ENCODE measurements around the gene CLDN8.

Gene CLDN8

DNA sequence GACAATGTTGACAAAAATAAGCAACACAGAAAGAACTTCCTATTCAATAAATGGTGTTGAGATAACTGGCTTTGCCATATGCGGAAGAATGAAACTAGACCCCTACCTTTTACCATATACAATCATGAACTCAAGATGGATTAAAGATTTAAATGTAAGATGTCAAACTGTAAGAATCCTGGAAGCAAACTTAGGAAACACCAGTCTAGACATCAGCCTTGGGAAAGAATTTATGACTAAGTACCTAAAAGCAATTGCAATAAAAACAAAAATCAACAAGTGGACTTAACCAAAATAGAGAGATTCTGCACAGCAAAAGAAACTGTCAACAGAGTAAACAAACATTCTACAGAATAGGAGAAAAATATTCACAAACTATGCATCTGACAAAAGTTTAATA lies 16.1 kb upstream of the CLDN8 start:
- TF ChIP-seq, protein P1, sequence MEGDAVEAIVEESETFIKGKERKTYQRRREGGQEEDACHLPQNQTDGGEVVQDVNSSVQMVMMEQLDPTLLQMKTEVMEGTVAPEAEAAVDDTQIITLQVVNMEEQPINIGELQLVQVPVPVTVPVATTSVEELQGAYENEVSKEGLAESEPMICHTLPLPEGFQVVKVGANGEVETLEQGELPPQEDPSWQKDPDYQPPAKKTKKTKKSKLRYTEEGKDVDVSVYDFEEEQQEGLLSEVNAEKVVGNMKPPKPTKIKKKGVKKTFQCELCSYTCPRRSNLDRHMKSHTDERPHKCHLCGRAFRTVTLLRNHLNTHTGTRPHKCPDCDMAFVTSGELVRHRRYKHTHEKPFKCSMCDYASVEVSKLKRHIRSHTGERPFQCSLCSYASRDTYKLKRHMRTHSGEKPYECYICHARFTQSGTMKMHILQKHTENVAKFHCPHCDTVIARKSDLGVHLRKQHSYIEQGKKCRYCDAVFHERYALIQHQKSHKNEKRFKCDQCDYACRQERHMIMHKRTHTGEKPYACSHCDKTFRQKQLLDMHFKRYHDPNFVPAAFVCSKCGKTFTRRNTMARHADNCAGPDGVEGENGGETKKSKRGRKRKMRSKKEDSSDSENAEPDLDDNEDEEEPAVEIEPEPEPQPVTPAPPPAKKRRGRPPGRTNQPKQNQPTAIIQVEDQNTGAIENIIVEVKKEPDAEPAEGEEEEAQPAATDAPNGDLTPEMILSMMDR (IDR thresholded peaks at IDR 0.05; ENCODE audit: low read depth, low read length) = no peak

DNA sequence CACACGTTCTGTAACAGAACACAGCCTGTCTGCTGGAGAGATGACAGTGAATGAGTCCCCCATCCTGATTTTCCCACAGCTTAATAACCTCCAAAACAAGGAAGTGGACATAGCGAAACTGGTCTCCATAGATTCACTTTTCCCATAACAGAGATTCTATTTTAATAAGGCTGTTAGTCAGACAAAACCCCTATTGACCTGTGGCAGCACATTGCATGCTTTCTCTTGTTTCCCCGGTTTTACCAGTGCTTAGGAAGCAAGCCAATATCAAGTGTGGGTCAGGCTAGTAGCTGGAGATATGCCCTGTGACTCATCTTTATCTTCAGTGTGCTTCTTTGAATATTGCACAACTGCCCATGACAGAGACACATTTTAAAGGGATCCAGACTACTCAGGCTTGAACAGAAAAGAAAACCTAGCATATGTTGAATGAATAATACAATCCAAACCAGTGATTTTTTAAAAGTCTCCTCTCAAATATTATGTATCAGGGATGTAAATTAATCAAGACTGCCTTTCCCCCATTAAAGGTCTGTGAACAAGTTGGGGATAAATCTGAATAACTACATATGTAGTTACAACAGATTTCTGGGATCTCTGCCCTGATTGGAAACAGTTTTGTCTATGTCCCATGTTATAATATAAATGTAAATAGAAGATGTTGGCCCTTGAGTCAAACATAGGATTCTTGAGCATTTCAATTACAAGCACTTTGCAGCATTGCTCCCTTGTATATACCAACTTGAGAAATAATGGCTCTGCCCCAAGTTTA lies 11.9 kb upstream of the CLDN8 start:
- no peak overlapping the region for H3K4me3 ChIP-seq (ENCODE audit: low read depth, low read length)

More for the DNA sequence above, 16.1 kb upstream of the CLDN8 start:
- H3K4me3 ChIP-seq (ENCODE audit: low read depth, low read length) = no peak overlapping the region

DNA sequence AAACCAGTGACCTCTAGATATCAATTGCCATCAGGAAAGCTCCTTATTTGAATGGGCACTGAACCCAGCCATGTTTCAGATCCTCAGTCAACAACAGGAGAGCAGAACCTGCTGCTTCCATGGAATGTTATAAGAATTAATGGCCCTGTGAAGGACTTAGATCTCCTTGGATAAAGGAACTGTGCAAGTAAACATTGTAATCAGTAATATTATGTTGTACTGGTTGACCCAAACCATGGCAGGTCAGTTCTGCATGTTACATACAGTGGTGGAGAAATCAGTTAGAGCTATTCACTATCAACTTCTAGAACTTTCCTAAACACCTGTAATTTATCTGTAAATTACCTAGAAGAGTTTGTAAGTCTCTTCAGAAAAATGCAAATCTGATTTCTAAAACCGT lies 11.2 kb upstream of the CLDN8 start:
- TF ChIP-seq, protein P1 (IDR thresholded peaks at IDR 0.05; ENCODE audit: low read depth, low read length) = no peak
- no peak overlapping the region for H3K4me3 ChIP-seq (ENCODE audit: low read depth, low read length)

More for the DNA sequence above, 11.9 kb upstream of the CLDN8 start:
- TF ChIP-seq, protein P1 (IDR thresholded peaks at IDR 0.05; ENCODE audit: low read depth, low read length) = no peak

DNA sequence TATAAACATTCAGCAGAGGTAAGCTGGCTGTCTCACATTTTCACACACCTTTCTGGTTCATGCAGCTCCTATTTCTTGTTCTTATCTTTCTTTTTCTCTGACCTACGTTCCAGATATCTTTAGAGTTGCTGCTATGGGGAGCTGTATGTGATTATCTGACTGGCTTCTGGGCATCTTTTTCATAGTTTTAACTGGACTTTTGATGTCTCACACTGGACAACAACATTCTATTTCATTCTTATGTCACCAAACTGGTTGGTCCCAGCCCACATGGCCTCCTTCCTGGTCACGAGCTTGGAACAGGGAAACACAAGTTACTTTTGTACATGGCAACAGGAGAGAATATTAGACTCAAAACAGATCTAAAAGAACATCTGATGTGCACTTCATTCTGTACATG lies 7.7 kb upstream of the CLDN8 start:
- TF ChIP-seq, protein P1 (IDR thresholded peaks at IDR 0.05; ENCODE audit: low read depth, low read length) = no peak
- no peak overlapping the region for H3K4me3 ChIP-seq (ENCODE audit: low read depth, low read length)

DNA sequence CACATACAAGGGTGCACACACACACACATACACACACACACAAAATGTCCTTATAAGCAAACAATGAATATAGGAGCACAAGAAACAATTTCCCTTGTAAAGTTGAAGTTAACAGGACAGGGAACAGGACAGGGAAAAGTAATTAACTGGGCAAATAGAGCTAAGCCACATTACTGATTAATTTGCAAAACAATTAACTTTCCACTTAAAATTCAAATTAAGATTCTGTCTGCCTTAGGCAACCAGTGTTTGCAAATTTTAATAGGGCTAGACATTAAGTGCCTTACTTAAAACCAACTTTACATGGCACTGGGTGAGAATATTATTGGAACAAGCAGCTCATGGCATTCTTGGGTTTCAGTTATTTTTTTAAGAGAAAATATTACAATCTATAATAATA lies 6.8 kb upstream of the CLDN8 start:
- TF ChIP-seq, protein P1 (IDR thresholded peaks at IDR 0.05; ENCODE audit: low read depth, low read length) = no peak
- no peak overlapping the region for H3K4me3 ChIP-seq (ENCODE audit: low read depth, low read length)

DNA sequence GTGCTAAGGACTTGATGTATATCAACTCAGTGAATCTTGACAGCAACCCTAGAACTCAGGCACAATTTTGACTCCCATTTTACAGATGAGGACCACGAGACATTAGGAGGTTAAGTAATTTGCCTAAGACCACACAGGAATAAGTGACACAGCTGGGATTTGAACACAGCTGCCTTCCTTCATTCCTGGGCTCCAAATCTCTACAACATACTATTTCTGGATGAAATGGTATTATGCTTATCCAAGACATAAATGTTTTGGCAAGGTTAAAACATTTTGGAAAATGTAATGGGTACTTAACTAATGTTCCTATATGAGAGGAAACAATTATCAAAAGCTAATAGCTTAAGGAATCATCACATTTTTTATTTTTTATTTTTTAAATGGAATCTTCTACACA lies 4.8 kb downstream of the CLDN8 start:
- H3K4me3 ChIP-seq (ENCODE audit: low read depth, low read length) = no peak overlapping the region
- TF ChIP-seq, protein P1 (IDR thresholded peaks at IDR 0.05; ENCODE audit: low read depth, low read length) = no peak

DNA sequence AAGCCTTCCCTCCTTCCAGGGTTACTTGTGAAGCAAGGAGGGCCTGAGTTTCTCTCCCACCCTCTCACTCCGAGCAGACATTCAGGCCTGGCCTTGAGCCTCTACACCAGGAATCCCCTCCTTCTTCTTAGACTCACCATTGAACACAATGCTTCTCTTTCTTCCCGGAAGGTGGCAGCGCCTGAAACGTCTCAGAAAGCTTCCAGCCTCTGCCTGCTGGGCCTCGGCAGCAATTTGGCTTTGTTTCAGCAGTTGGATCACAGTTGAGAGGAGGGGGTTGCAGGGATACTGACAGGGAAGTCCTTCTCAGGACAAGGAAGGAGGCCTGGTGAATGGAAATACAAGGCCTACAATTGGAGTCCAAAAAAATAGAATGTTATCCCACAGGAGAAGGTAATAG lies 6.3 kb downstream of the CLDN8 start:
- TF ChIP-seq, protein P1 (IDR thresholded peaks at IDR 0.05; ENCODE audit: low read depth, low read length) = no peak
- no peak overlapping the region for H3K4me3 ChIP-seq (ENCODE audit: low read depth, low read length)
